Right ventricle myocardium inferior (tissue), 1 donor: ENCODE measurements around the gene SLC30A1. TPM values are rescaled to one million over a fixed set of nuclear protein-coding genes. Genes with fewer than 3 reads are reported as not detected.

ENCODE experiments used
- ATAC-seq: fragments of 200-7000 bp; cut with Tn5 transposase; one replicate; pipeline ENCODE4 v1.9.1; 2020; ENCODE audit warnings: mild to moderate bottlenecking, moderate library complexity
- DNase-seq: peaks from one replicate; pipeline ENCODE4 v3.0.0; 2021; ENCODE audit errors: missing footprints
- intact Hi-C: fragments of 100-400 bp; cut with DNase I; formaldehyde crosslinking; loops from one replicate; pipeline ENCODE4 v1.11.0; 2022
- total RNA-seq: library from RNA; stranded (reverse); fragmentation: NEBNext Ultra II Directional; extraction: Animal tissue kit (Norgen Biotek cat#: 25700); gene quantifications from one replicate; pipeline ENCODE4 v1.2.1, GENCODE V29; 2021
- donor health status: DM: no; HTN: yes; CAD: no; lungs with severe emphysema.

Gene SLC30A1
- total RNA-seq, 1 donor from 2014 or later, result 11.5 TPM

GRCh38 chr1:211534545-211535291, 44.2 kb downstream of the SLC30A1 start:
- intact Hi-C loops, result no loop called here
- ATAC-seq, result no peak
- DNase-seq, result no peak

GRCh38 chr1:211532088-211532444, 46.9 kb downstream of the SLC30A1 start:
- DNase-seq (no peak), ATAC-seq (no peak)
- intact Hi-C loops, result no loop called here

GRCh38 chr1:211531194-211532087, 47.5 kb downstream of the SLC30A1 start:
- ATAC-seq (no peak), DNase-seq (no peak)
- intact Hi-C loops, result no loop called here

GRCh38 chr1:211530102-211530501, 48.9 kb downstream of the SLC30A1 start:
- ATAC-seq, result no peak
- intact Hi-C loops, result no loop called here
- no peak for DNase-seq

- intact Hi-C loops, result no loop called here
- DNase-seq (no peak), ATAC-seq (no peak)
Observed at GRCh38 chr1:211529453-211529852, 49.5 kb downstream of the SLC30A1 start.

GRCh38 chr1:211529011-211529410, 50.0 kb downstream of the SLC30A1 start:
- intact Hi-C loops, result no loop called here
- ATAC-seq (no peak), DNase-seq (no peak)

GRCh38 chr1:211527888-211528287, 51.1 kb downstream of the SLC30A1 start:
- intact Hi-C loops, result no loop called here
- peak; percentile 29 for ATAC-seq
- no peak for DNase-seq

- DNase-seq (no peak), ATAC-seq (no peak)
- intact Hi-C loops, result no loop called here
Observed at GRCh38 chr1:211527006-211527405, 52.0 kb downstream of the SLC30A1 start.

GRCh38 chr1:211526101-211526500, 52.9 kb downstream of the SLC30A1 start:
- no peak for DNase-seq
- ATAC-seq, result no peak
- intact Hi-C loops, result no loop called here

GRCh38 chr1:211525101-211525676, 53.8 kb downstream of the SLC30A1 start:
- no peak for DNase-seq
- intact Hi-C loops, result no loop called here
- ATAC-seq, result no peak

GRCh38 chr1:211524521-211524920, 54.4 kb downstream of the SLC30A1 start:
- intact Hi-C loops, result no loop called here
- ATAC-seq, result no peak
- no peak for DNase-seq

- no peak for DNase-seq
- no peak for ATAC-seq
- intact Hi-C loops, result no loop called here
Observed at GRCh38 chr1:211522804-211523203, 56.2 kb downstream of the SLC30A1 start.

Other genes starting within 250 kb of the SLC30A1 start
- not detected for gene RD3, start 87.0 kb downstream of the SLC30A1 start, total RNA-seq
- gene NEK2, start 96.5 kb upstream of the SLC30A1 start, total RNA-seq, result 0.32 TPM